NCI-H1092 treated with DMSO at 0.1 percent for 48 hours (cell line): ENCODE results near the gene ENHO.
A peak's percentile ranks its signal among the peaks of the same experiment; 100 is the strongest.
"Not testable (repeated sequence)": the region's sequence is repeated elsewhere in the genome, so short reads cannot be mapped to it uniquely, and the experiment has no call there.

Experiments
- DNase-seq: peaks from one replicate; lab custom pipeline; 2025; lab: John Stamatoyannopoulos, UW

Gene ENHO

GRCh38 chr9:34555500-34555899 is 32.7 kb upstream of the ENHO start:
- DNase-seq = peak; percentile 34

GRCh38 chr9:34555002-34555348 is 32.2 kb upstream of the ENHO start:
- peak; percentile 92 for DNase-seq

- DNase-seq = peak; percentile 94
Observed at GRCh38 chr9:34554211-34555001, 31.6 kb upstream of the ENHO start.

GRCh38 chr9:34553511-34554021 is 30.8 kb upstream of the ENHO start:
- DNase-seq = no peak

- DNase-seq = no peak
Observed at GRCh38 chr9:34552986-34553385, 30.2 kb upstream of the ENHO start.

GRCh38 chr9:34552606-34552981 is 29.8 kb upstream of the ENHO start:
- DNase-seq = no peak

- no peak for DNase-seq
Observed at GRCh38 chr9:34551751-34552605, 29.2 kb upstream of the ENHO start.

GRCh38 chr9:34550681-34551270 is 28.0 kb upstream of the ENHO start:
- DNase-seq = no peak

- no peak for DNase-seq
Observed at GRCh38 chr9:34550016-34550680, 27.4 kb upstream of the ENHO start.

GRCh38 chr9:34549407-34549732 is 26.6 kb upstream of the ENHO start:
- no peak for DNase-seq

- peak; percentile 84 for DNase-seq
Observed at GRCh38 chr9:34547960-34548611, 25.3 kb upstream of the ENHO start.

GRCh38 chr9:34546834-34547827 is 24.3 kb upstream of the ENHO start:
- peak; percentile 55 for DNase-seq

GRCh38 chr9:34546102-34546833 is 23.5 kb upstream of the ENHO start:
- DNase-seq = no peak

- no peak for DNase-seq
Observed at GRCh38 chr9:34545497-34545896, 22.7 kb upstream of the ENHO start.

GRCh38 chr9:34544035-34544434 is 21.2 kb upstream of the ENHO start:
- DNase-seq = no peak

GRCh38 chr9:34541540-34541939 is 18.8 kb upstream of the ENHO start:
- DNase-seq = no peak

GRCh38 chr9:34540827-34541226 is 18.0 kb upstream of the ENHO start:
- no peak for DNase-seq

- no peak for DNase-seq
Observed at GRCh38 chr9:34536685-34537084, 13.9 kb upstream of the ENHO start.

GRCh38 chr9:34532041-34532440 is 9.3 kb upstream of the ENHO start:
- not testable (repeated sequence) for DNase-seq

GRCh38 chr9:34526026-34526425 is 3.2 kb upstream of the ENHO start:
- DNase-seq = no peak
